Uterus (tissue), 2 donors: Measurements from ENCODE around the gene FAM210B.

Source experiments
- POLR2A ChIP-seq, 2 donors: fragments of 450-650 bp; IDR thresholded peaks; one replicate each; pipeline ENCODE4 v1.6.1; 2016; ENCODE audit warnings: antibody characterized with exemption in 2 of 2, mild to moderate bottlenecking in 1 of 2, moderate library complexity in 1 of 2
- TF ChIP-seq, protein P1 (sequence below), 4 experiments: fragments of 200-600 bp in 2 of 4; fragments of 450-650 bp in 2 of 4; sonication (generic) in 2 of 4; IDR thresholded peaks; one replicate each; pipeline ENCODE4 v1.5.1; 2016 to 2019; ENCODE audit warnings: antibody characterized with exemption in 4 of 4, mild to moderate bottlenecking in 2 of 4, moderate library complexity in 1 of 4

DNA sequence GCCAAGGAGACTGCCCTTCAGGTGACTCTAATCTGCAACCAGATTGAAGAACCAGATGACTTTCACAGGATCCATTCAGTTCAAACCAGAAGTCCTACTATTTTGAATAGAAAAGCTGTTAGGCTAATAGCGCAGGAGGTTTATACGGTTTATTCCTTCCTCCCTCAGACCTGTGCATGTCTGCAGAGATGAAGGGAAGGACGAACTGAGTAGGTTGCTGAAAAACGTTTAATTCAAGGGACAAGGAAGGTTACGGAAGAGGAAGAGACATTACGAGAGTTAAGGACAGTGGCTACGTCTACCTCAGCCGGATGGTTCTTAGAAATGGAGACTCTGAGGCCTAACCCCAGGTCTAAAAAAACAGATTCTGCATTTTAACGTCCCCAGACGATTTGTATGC is 32.3 kb downstream of the FAM210B start:
- TF ChIP-seq, protein P1, sequence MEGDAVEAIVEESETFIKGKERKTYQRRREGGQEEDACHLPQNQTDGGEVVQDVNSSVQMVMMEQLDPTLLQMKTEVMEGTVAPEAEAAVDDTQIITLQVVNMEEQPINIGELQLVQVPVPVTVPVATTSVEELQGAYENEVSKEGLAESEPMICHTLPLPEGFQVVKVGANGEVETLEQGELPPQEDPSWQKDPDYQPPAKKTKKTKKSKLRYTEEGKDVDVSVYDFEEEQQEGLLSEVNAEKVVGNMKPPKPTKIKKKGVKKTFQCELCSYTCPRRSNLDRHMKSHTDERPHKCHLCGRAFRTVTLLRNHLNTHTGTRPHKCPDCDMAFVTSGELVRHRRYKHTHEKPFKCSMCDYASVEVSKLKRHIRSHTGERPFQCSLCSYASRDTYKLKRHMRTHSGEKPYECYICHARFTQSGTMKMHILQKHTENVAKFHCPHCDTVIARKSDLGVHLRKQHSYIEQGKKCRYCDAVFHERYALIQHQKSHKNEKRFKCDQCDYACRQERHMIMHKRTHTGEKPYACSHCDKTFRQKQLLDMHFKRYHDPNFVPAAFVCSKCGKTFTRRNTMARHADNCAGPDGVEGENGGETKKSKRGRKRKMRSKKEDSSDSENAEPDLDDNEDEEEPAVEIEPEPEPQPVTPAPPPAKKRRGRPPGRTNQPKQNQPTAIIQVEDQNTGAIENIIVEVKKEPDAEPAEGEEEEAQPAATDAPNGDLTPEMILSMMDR (IDR thresholded peaks at IDR 0.05) = no peak
- TF ChIP-seq POLR2A (IDR thresholded peaks at IDR 0.05) = no peak
